ENCODE results near the gene NUDT4. TPM values are rescaled to one million over a fixed set of nuclear protein-coding genes. Genes with fewer than 3 reads are reported as not detected.

The NUDT4 gene
- total and polyA plus RNA-seq, 10 of the 15 experiments (the other 5 are each of a cell fraction or from before 2014, with no cell fraction given) = 26.6 to 91.6 (median 63.1) TPM

DNA sequence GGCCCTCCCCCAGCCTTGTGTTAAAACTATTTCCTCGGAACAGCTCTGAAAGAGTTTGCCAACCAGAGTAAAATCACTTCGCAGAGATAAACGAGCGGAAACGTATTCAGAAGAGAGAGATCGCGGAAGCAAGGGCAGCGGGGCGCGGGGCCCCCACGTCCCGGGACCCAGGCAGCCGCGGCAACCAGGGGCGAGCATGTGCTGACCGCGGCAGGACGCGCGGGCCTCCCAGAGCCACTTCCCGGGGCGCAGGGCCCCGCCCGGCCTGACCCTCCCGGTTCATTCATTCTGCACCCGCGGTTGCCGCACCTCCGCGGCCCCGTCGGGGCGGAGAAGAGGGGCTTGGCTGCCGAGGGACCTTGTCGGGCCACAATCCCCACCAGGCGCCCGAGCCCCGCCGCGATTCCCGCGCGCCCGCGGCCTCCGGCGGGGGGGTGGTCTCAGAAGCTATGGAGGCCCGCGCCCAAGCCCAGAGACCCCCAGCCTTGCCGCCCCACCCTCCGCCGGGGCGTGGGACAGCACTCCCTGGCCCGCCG is 63.4 kb downstream of the NUDT4 start:
- ChIA-PET RAD21 (ENCODE audit: unreplicated experiment) (interaction anchor here (0.9 kb wide), 1 partner anchor 661 kb away, joined by 3 read pairs; no protein-coding TSS in a partner anchor), POLR2A (interaction anchor here (1.2 kb wide), 1 partner anchor 59 kb away, joined by 3 read pairs; no protein-coding TSS in a partner anchor), CTCF (interaction anchor here (4.6 kb wide), 1 partner anchor 21 kb away, joined by 17 read pairs; no protein-coding TSS in a partner anchor), SMC1A (ENCODE audit: uncharacterized antibody, unreplicated experiment) (interaction anchor here (7.1 kb wide), 1 partner anchor 17 kb away, joined by 76 read pairs; no protein-coding TSS in a partner anchor)
- Histone ChIP-seq H2AFZ (ENCODE audit: control insufficient read depth, low read depth, low read length) (no peak overlapping the region), H3K4me3 (peak overlapping the region; percentile 83), H3K9ac (ENCODE audit: control insufficient read depth, insufficient read depth, low read length) (peak overlapping the region; percentile 84), H3K27ac (ENCODE audit: control insufficient read depth, insufficient read depth) (peak overlapping the region; percentile 73), H3K79me2 (ENCODE audit: control insufficient read depth, insufficient read depth, low read length) (peaks cover 62% of the 10 kb centered on the region), H3K4me1 (ENCODE audit: control insufficient read depth, insufficient read depth, low read length) (peaks cover 9% of the 10 kb centered on the region), H3K9me3 (replicated peaks; ENCODE audit: control insufficient read depth, insufficient read depth, low read length) (no peaks in the 10 kb centered on the region), H3K4me2 (ENCODE audit: control insufficient read depth, insufficient read depth) (peak overlapping the region; percentile 86; the same call in 1 of the 2 replicates), H3K27me3 (replicated peaks in 1 of 2; ENCODE audit: control insufficient read depth in 2 of 2, insufficient read depth in 2 of 2, low read length in 1 of 2) (no peaks in the 10 kb centered on the region), H4K20me1 (ENCODE audit: control insufficient read depth, insufficient read depth) (no peaks in the 10 kb centered on the region), H3K36me3 (ENCODE audit: control insufficient read depth in 2 of 2, insufficient read depth in 2 of 2, low read length in 1 of 2) (no peaks in the 10 kb centered on the region)
- no peak for DNase-seq (ENCODE audit: low read depth, low spot score)
- no TSS peak for BruUV-seq (replicated peaks)
- intact Hi-C loops (cut with micrococcal nuclease; ENCODE audit: unreplicated experiment) (loop anchor here (1.0 kb wide), 1 partner anchor 26 kb away; the partner anchor contains the start of gene MRPL42), in situ Hi-C loops (cut with MboI) (no loop called here)
- under 1% methylated on average over 42 of the region's 55 CpGs for WGBS (ENCODE audit: insufficient coverage, insufficient replicate concordance, low lambda C conversion rate, missing lambda C conversion rate)
- FAIRE-seq = no peak
- ATAC-seq = peak; percentile 18
- TF ChIP-seq, protein P1, sequence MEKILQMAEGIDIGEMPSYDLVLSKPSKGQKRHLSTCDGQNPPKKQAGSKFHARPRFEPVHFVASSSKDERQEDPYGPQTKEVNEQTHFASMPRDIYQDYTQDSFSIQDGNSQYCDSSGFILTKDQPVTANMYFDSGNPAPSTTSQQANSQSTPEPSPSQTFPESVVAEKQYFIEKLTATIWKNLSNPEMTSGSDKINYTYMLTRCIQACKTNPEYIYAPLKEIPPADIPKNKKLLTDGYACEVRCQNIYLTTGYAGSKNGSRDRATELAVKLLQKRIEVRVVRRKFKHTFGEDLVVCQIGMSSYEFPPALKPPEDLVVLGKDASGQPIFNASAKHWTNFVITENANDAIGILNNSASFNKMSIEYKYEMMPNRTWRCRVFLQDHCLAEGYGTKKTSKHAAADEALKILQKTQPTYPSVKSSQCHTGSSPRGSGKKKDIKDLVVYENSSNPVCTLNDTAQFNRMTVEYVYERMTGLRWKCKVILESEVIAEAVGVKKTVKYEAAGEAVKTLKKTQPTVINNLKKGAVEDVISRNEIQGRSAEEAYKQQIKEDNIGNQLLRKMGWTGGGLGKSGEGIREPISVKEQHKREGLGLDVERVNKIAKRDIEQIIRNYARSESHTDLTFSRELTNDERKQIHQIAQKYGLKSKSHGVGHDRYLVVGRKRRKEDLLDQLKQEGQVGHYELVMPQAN (conservative IDR thresholded peaks at IDR 0.05) = 0 out of 2 replicates have a peak, but pooled peaks have one; percentile 23
- TF ChIP-seq, protein P2, sequence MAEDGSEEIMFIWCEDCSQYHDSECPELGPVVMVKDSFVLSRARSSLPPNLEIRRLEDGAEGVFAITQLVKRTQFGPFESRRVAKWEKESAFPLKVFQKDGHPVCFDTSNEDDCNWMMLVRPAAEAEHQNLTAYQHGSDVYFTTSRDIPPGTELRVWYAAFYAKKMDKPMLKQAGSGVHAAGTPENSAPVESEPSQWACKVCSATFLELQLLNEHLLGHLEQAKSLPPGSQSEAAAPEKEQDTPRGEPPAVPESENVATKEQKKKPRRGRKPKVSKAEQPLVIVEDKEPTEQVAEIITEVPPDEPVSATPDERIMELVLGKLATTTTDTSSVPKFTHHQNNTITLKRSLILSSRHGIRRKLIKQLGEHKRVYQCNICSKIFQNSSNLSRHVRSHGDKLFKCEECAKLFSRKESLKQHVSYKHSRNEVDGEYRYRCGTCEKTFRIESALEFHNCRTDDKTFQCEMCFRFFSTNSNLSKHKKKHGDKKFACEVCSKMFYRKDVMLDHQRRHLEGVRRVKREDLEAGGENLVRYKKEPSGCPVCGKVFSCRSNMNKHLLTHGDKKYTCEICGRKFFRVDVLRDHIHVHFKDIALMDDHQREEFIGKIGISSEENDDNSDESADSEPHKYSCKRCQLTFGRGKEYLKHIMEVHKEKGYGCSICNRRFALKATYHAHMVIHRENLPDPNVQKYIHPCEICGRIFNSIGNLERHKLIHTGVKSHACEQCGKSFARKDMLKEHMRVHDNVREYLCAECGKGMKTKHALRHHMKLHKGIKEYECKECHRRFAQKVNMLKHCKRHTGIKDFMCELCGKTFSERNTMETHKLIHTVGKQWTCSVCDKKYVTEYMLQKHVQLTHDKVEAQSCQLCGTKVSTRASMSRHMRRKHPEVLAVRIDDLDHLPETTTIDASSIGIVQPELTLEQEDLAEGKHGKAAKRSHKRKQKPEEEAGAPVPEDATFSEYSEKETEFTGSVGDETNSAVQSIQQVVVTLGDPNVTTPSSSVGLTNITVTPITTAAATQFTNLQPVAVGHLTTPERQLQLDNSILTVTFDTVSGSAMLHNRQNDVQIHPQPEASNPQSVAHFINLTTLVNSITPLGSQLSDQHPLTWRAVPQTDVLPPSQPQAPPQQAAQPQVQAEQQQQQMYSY (CRISPR knock-in tag; IDR thresholded peaks at IDR 0.05) = no peak
- TF ChIP-seq, protein P3, sequence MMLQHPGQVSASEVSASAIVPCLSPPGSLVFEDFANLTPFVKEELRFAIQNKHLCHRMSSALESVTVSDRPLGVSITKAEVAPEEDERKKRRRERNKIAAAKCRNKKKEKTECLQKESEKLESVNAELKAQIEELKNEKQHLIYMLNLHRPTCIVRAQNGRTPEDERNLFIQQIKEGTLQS (IDR thresholded peaks at IDR 0.05; ENCODE audit: borderline replicate concordance, extremely low read depth, low read depth, low read length) = no peak
- no peak for TF ChIP-seq IKZF2 (IDR thresholded peaks at IDR 0.05)
- TF ChIP-seq CREM (IDR thresholded peaks at IDR 0.05; ENCODE audit: low read depth) = no peak
- TF ChIP-seq, protein P4, sequence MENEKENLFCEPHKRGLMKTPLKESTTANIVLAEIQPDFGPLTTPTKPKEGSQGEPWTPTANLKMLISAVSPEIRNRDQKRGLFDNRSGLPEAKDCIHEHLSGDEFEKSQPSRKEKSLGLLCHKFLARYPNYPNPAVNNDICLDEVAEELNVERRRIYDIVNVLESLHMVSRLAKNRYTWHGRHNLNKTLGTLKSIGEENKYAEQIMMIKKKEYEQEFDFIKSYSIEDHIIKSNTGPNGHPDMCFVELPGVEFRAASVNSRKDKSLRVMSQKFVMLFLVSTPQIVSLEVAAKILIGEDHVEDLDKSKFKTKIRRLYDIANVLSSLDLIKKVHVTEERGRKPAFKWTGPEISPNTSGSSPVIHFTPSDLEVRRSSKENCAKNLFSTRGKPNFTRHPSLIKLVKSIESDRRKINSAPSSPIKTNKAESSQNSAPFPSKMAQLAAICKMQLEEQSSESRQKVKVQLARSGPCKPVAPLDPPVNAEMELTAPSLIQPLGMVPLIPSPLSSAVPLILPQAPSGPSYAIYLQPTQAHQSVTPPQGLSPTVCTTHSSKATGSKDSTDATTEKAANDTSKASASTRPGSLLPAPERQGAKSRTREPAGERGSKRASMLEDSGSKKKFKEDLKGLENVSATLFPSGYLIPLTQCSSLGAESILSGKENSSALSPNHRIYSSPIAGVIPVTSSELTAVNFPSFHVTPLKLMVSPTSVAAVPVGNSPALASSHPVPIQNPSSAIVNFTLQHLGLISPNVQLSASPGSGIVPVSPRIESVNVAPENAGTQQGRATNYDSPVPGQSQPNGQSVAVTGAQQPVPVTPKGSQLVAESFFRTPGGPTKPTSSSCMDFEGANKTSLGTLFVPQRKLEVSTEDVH (IDR thresholded peaks at IDR 0.05; ENCODE audit: low read depth, partially characterized antibody) = no peak
- TF ChIP-seq ESRRA (IDR thresholded peaks at IDR 0.05; ENCODE audit: low read length) = no peak
- no peak for TF ChIP-seq EGR1 (IDR thresholded peaks at IDR 0.05; ENCODE audit: borderline replicate concordance in 1 of 2, low read depth in 2 of 2, low read length in 2 of 2)
- no peak for TF ChIP-seq MYC (IDR thresholded peaks at IDR 0.05; ENCODE audit: insufficient read depth, insufficient read length, insufficient replicate concordance, low read length, severe bottlenecking)
- TF ChIP-seq TCF7 (IDR thresholded peaks at IDR 0.05; ENCODE audit: borderline replicate concordance) = no peak
- TF ChIP-seq FOXM1 (IDR thresholded peaks at IDR 0.05; ENCODE audit: low read depth, low read length) = no peak
- no peak for TF ChIP-seq ZSCAN29 (IDR thresholded peaks at IDR 0.05)
- TF ChIP-seq PML (IDR thresholded peaks at IDR 0.05; ENCODE audit: low read length) = no peak
- TF ChIP-seq MTA3 (IDR thresholded peaks at IDR 0.05; ENCODE audit: borderline replicate concordance, low read length) = no peak

Measured in GM12878 (cell line).